Measurements from ENCODE around the gene AP1B1. TPM values are rescaled to one million over a fixed set of nuclear protein-coding genes. Genes with fewer than 3 reads are reported as not detected.
A peak's percentile ranks its signal among the peaks of the same experiment; 100 is the strongest.

Gene AP1B1
- total and polyA plus RNA-seq, 2 donors (not counting 1 experiment from before 2014, with no cell fraction given) = 139 to 174 TPM

- TF ChIP-seq CTCF (IDR thresholded peaks at IDR 0.05) = no peak
- TF ChIP-seq EZH2 (IDR thresholded peaks at IDR 0.05; ENCODE audit: borderline replicate concordance, insufficient read depth, low read depth, low read length, poor library complexity, severe bottlenecking) = no peak
- H3K79me2 ChIP-seq (ENCODE audit: control insufficient read depth, insufficient read depth, low read length) = no peaks in the 10 kb centered on the region
- CTCF ChIA-PET = no interaction called here
- no peak overlapping the region for H3K27ac ChIP-seq (ENCODE audit: low read length in 2 of 2)
- H3K36me3 ChIP-seq (replicated peaks in 1 of 2; ENCODE audit: control extremely low read depth in 1 of 2, control insufficient read depth in 1 of 2, extremely low read depth in 1 of 2, insufficient read depth in 2 of 2, low read length in 1 of 2) = no peaks in the 10 kb centered on the region
- peak overlapping the region in 3 of 5 experiments; percentile 5 to 39 (median 8) for H3K4me3 ChIP-seq (ENCODE audit: control extremely low read depth in 1 of 5, extremely low read depth in 1 of 5, insufficient read depth in 1 of 5, low read depth in 2 of 5, low read length in 4 of 5)
- WGBS (ENCODE audit: insufficient coverage) = 5% methylated on average over 69 of the region's 69 CpGs
- H2AFZ ChIP-seq (ENCODE audit: insufficient read depth, low read depth, low read length, poor library complexity, severe bottlenecking) = no peak overlapping the region
- peak overlapping the region; percentile 73 for H3K4me2 ChIP-seq (replicated peaks; ENCODE audit: low read depth, low read length, poor library complexity, severe bottlenecking)
- intact Hi-C loops (cut with micrococcal nuclease) = no loop called here
- H3K27me3 ChIP-seq (replicated peaks in 1 of 4; ENCODE audit: control extremely low read depth in 1 of 4, control insufficient read depth in 3 of 4, insufficient read depth in 4 of 4, low read length in 3 of 4) = peaks cover 0 to 60% (median 26%) of the 10 kb centered on the region in 4 experiments
- H3K4me1 ChIP-seq (ENCODE audit: control insufficient read depth in 2 of 2, insufficient read depth in 2 of 2, low read length in 2 of 2) = peaks cover 32 to 41% of the 10 kb centered on the region in 2 donors
- Mint-ChIP-seq H3K9me3 (ENCODE audit: insufficient read depth) (no peaks in the 10 kb centered on the region), H3K27me3 (peaks cover 41% of the 10 kb centered on the region), H3K4me1 (peaks cover 31% of the 10 kb centered on the region), H3K4me3 (peak overlapping the region; percentile 71), H3K27ac (no peak overlapping the region)
- DNase-seq (no peak), ATAC-seq (ENCODE audit: low read depth) (no peak)
- POLR2A ChIA-PET = no interaction called here
- H3K9me3 ChIP-seq (ENCODE audit: control extremely low read depth in 1 of 3, control insufficient read depth in 2 of 3, insufficient read depth in 1 of 3, low read length in 2 of 3) = peaks cover 0 to 25% (median 0%) of the 10 kb centered on the region in 3 donors
- H3K9ac ChIP-seq (ENCODE audit: low read length) = peak overlapping the region; percentile 43
- H4K20me1 ChIP-seq (ENCODE audit: control insufficient read depth, insufficient read depth, low read length, poor library complexity, severe bottlenecking) = peaks cover 7% of the 10 kb centered on the region
These were observed 73.7 kb downstream of the AP1B1 start for GRCh38 chr22:29314537-29315285.

Measured in B cell (primary cell).